Small intestine (tissue), 7 donors: ENCODE results near the gene SLAMF9. TPM values are rescaled to one million over a fixed set of nuclear protein-coding genes. Genes with fewer than 3 reads are reported as not detected.

Experiments used
- DNase-seq, 2 donors: peaks; one replicate each; pipeline versions ENCODE4 v3.0.0 to v3.0.0-alpha.2; 2013
- FAIRE-seq: peaks from 2 replicates; lab custom pipeline; 2012; peaks lifted over from hg19 to GRCh38; lab: Jason Lieb, UNC
- H3K27ac ChIP-seq, 3 donors: one replicate each; pipeline ENCODE4 v1.5.1; 2013; ENCODE audit warnings: low read length in 2 of 3, mild to moderate bottlenecking in 2 of 3, control low read depth in 1 of 3, inconsistent platforms in 1 of 3, low read depth in 1 of 3, moderate library complexity in 1 of 3
- H3K27me3 ChIP-seq, 3 donors: one replicate each; pipeline ENCODE4 v1.6.1; 2013; ENCODE audit warnings: low read length in 3 of 3, inconsistent platforms in 1 of 3; ENCODE audit not compliant: control insufficient read depth in 3 of 3, insufficient read depth in 3 of 3
- H3K36me3 ChIP-seq, 3 donors: one replicate each; pipeline ENCODE4 v1.6.1; 2013; ENCODE audit warnings: low read length in 3 of 3, inconsistent platforms in 1 of 3, low read depth in 1 of 3, mild to moderate bottlenecking in 1 of 3, moderate library complexity in 1 of 3; ENCODE audit not compliant: control insufficient read depth in 3 of 3, insufficient read depth in 2 of 3
- H3K4me1 ChIP-seq, 3 donors: one replicate each; pipeline ENCODE4 v1.6.1; 2013; ENCODE audit warnings: low read length in 2 of 3, inconsistent platforms in 1 of 3, low read depth in 1 of 3, mild to moderate bottlenecking in 1 of 3, moderate library complexity in 1 of 3; ENCODE audit not compliant: control insufficient read depth in 3 of 3, insufficient read depth in 2 of 3
- H3K4me3 ChIP-seq, 3 donors: one replicate each; pipeline ENCODE4 v1.5.1; 2013; ENCODE audit warnings: low read length in 3 of 3, control low read depth in 1 of 3, inconsistent platforms in 1 of 3, low read depth in 1 of 3, mild to moderate bottlenecking in 1 of 3, moderate library complexity in 1 of 3
- H3K9me3 ChIP-seq, 2 donors: one replicate each; pipeline ENCODE4 v1.6.1; 2013; ENCODE audit warnings: low read depth in 1 of 2, low read length in 1 of 2; ENCODE audit not compliant: control insufficient read depth in 2 of 2, insufficient read depth in 1 of 2
- WGBS, 3 donors: extraction: QIAGEN DNeasy Blood & Tissue Kit; methylation state at CpG; one replicate each; pipeline ENCODE4 v1.1.7; 2013; 5-methylcytosine and 5-hydroxymethylcytosine counted together
- polyA plus RNA-seq, 4 donors: library from polyadenylated mRNA; stranded (reverse) in 3 of 4; unstranded in 1 of 4; fragments of 200-250 nt in 3 of 4; fragments of 120-200 nt in 1 of 4; gene quantifications; one replicate each; pipeline versions ENCODE4 v1.2.1 to v1.2.3, GENCODE V29; 2013
- donor health status: healthy with polysubstance abuse.
- donor health status: control.
- donor health status: control.
- donor health status: Bipolar disorder and iron deficiency.
- donor health status: healthy.

SLAMF9 gene
- polyA plus RNA-seq, 4 donors: 0.12 TPM; not detected in 3

- no peaks in the 10 kb centered on the region for H3K9me3 ChIP-seq
- no peaks in the 10 kb centered on the region for H3K27me3 ChIP-seq
- no peak overlapping the region for H3K27ac ChIP-seq
- H3K36me3 ChIP-seq: peaks cover 0 to 19% (median 7%) of the 10 kb centered on the region in 3 donors
- H3K4me3 ChIP-seq: no peak overlapping the region
- FAIRE-seq (no peak), DNase-seq (no peak)
- peaks cover 3 to 47% (median 17%) of the 10 kb centered on the region in 3 donors for H3K4me1 ChIP-seq
- 80 to 88% (median 84%) methylated on average over 6 of the region's 6 CpGs for WGBS, 3 donors
These were observed 19.4 kb upstream of the SLAMF9 start for GRCh38 chr1:159973350-159973940.

DNA sequence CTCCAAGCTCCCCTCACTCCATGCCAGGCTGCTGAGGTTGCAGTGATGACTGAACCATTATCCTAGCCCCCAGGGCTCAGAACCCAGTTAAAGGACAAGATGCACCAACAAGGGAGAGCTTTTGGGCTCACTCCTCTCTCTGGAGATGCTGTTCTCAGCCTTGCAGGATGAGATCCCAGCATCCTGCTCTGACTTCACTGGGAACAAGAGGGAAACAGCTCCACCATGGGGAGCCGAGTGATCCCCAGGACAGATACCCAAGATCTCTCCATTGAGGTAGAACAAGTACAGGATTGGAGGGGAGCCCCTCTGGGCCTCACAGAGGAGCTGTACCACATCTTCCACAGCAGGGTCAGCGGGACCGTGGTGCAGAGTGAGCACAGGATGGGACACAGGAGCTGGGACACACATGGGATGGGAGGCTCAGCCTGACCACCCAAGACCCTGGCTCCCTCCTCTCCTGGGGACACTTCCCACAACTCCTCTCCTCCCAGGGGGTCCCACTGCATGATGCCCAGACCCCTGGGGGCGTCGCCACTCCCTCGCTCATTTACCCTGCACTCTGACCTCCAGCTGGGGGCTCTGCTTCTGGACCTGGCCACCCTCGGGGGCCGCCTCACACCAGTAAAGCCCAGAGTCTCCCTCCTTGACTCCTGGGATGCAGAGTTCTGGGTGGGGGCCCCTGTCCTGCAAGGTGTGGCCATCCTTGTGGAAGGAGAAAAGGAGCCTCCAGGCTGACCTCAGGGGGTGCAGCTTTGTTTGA, 18.6 kb upstream of the SLAMF9 start:
- DNase-seq: no peak
- H3K27ac ChIP-seq: no peak overlapping the region

GRCh38 chr1:159970932-159971342, 16.9 kb upstream of the SLAMF9 start:
- H3K9me3 ChIP-seq: no peaks in the 10 kb centered on the region
- H3K27ac ChIP-seq: peak overlapping the region; percentile 39 to 84 (median 72)
- H3K4me1 ChIP-seq: peaks cover 3 to 49% (median 17%) of the 10 kb centered on the region in 3 donors
- H3K4me3 ChIP-seq: no peak overlapping the region
- FAIRE-seq (no peak), DNase-seq (peak; percentile 94 to 98)
- H3K36me3 ChIP-seq: peaks cover 0 to 15% (median 4%) of the 10 kb centered on the region in 3 donors
- H3K27me3 ChIP-seq: no peaks in the 10 kb centered on the region
- 20 to 47% (median 24%) methylated on average over 9 of the region's 9 CpGs for WGBS, 3 donors

More for the DNA sequence above, 18.6 kb upstream of the SLAMF9 start:
- no peaks in the 10 kb centered on the region for H3K27me3 ChIP-seq
- WGBS, 3 donors: 83 to 91% (median 91%) methylated on average over 8 of the region's 8 CpGs
- H3K4me3 ChIP-seq: no peak overlapping the region
- H3K4me1 ChIP-seq: peaks cover 3 to 49% (median 17%) of the 10 kb centered on the region in 3 donors
- H3K36me3 ChIP-seq: peaks cover 0 to 18% (median 4%) of the 10 kb centered on the region in 3 donors
- no peaks in the 10 kb centered on the region for H3K9me3 ChIP-seq
- no peak for FAIRE-seq

GRCh38 chr1:159968901-159969300, 14.9 kb upstream of the SLAMF9 start:
- Histone ChIP-seq H3K4me1 (peaks cover 3 to 51% (median 17%) of the 10 kb centered on the region in 3 donors), H3K4me3 (no peak overlapping the region), H3K36me3 (peaks cover 0 to 12% (median 4%) of the 10 kb centered on the region in 3 donors), H3K9me3 (no peaks in the 10 kb centered on the region), H3K27ac (peak overlapping the region in 2 of 3 donors; percentile 1 to 70), H3K27me3 (no peaks in the 10 kb centered on the region)
- no peak for DNase-seq
- FAIRE-seq: no peak
- 89 to 100% (median 94%) methylated on average over 3 of the region's 3 CpGs for WGBS, 3 donors

GRCh38 chr1:159965263-159965662, 11.2 kb upstream of the SLAMF9 start:
- peak overlapping the region in 1 of 3 donors; percentile 43 for H3K4me3 ChIP-seq
- H3K4me1 ChIP-seq: peaks cover 3 to 37% (median 4%) of the 10 kb centered on the region in 3 donors
- 85 to 93% (median 88%) methylated on average over 2 of the region's 2 CpGs for WGBS, 3 donors
- DNase-seq (no peak), FAIRE-seq (no peak)
- H3K36me3 ChIP-seq: no peaks in the 10 kb centered on the region
- no peak overlapping the region for H3K27ac ChIP-seq
- no peaks in the 10 kb centered on the region for H3K27me3 ChIP-seq
- no peaks in the 10 kb centered on the region for H3K9me3 ChIP-seq

DNA sequence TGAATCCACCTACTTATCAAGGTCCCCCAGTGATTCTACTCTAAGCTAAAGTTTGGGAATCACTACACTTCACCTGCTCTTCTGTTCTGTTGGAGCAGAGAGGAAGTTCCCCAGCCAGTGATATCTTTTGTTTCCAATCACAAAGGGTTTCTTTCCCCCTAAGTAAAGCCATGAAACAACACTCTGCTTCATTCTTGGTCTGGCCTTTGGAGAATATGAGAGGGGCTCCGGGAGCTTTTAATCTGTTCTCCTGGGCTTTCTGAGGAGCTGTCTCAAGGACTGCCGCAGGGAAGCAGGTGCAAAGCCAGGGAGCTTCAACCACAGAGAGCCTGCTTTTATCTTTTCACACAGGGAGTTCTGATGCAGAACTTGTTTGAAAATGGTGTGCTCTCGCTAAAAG, 10.1 kb upstream of the SLAMF9 start:
- no peak for DNase-seq
- no peaks in the 10 kb centered on the region for H3K36me3 ChIP-seq
- FAIRE-seq: no peak
- peaks cover 0 to 32% (median 3%) of the 10 kb centered on the region in 3 donors for H3K4me1 ChIP-seq
- peak overlapping the region in 1 of 3 donors; percentile 43 for H3K4me3 ChIP-seq
- WGBS, 3 donors: 14 to 66% (median 34%) methylated on average over 3 of the region's 3 CpGs
- peak overlapping the region in 1 of 3 donors; percentile 56 for H3K27ac ChIP-seq
- H3K9me3 ChIP-seq: no peaks in the 10 kb centered on the region
- no peaks in the 10 kb centered on the region for H3K27me3 ChIP-seq

- FAIRE-seq: no peak
- no peaks in the 10 kb centered on the region for H3K36me3 ChIP-seq
- peak overlapping the region; percentile 6 to 75 (median 59) for H3K27ac ChIP-seq
- H3K4me3 ChIP-seq: peak overlapping the region in 2 of 3 donors; percentile 9 to 43
- no peak for DNase-seq
- no peaks in the 10 kb centered on the region for H3K27me3 ChIP-seq
- H3K9me3 ChIP-seq: no peaks in the 10 kb centered on the region
- WGBS, 3 donors: 59 to 86% (median 74%) methylated on average over 11 of the region's 11 CpGs
- peaks cover 0 to 38% (median 2%) of the 10 kb centered on the region in 3 donors for H3K4me1 ChIP-seq
These were observed 8.1 kb upstream of the SLAMF9 start for GRCh38 chr1:159962176-159962575.

DNA sequence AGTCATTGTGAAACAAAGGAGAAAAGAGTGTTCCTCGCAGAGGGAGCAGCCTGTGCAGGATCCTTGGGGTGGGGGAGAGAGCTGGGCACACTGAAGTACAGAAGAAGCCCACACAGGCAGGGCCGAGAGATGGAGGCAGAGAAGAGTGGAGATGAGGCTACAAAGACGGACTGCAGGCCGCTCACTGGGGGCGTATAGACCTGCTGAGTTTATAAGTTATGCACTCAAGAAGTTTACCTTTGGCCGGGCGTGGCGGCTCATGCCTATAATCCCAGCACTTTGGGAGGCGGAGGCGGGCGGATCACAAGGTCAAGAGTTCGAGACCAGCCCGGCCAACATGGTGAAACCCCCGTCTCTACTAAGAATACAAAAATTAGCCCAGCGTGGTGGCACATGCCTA, 7.6 kb upstream of the SLAMF9 start:
- FAIRE-seq (no peak), DNase-seq (peak; percentile 65 to 87)
- WGBS, 3 donors: 21 to 54% (median 38%) methylated on average over 15 of the region's 15 CpGs
- Histone ChIP-seq H3K9me3 (no peaks in the 10 kb centered on the region), H3K27ac (peak overlapping the region; percentile 21 to 75 (median 59)), H3K4me1 (peaks cover 0 to 38% (median 2%) of the 10 kb centered on the region in 3 donors), H3K4me3 (peak overlapping the region in 2 of 3 donors; percentile 22 to 43), H3K36me3 (no peaks in the 10 kb centered on the region), H3K27me3 (no peaks in the 10 kb centered on the region)
